Activated CD8-positive, alpha-beta memory T cell treated with anti-CD3 and anti-CD28 coated beads for 36 hours (primary cell): ENCODE data around the gene VTN. TPM values are rescaled to one million over a fixed set of nuclear protein-coding genes. Genes with fewer than 3 reads are reported as not detected.

ENCODE experiments used
- CTCF ChIA-PET: fragments of 350-600 bp; sonication (Branson Sonifier 250); formaldehyde crosslinking; loops from one replicate; lab custom pipeline; 2021; ENCODE audit warnings: antibody characterized with exemption; lab: Charles Lee
- POLR2A ChIA-PET: fragments of 350-600 bp; sonication (Branson Sonifier 250); formaldehyde crosslinking; loops from one replicate; lab custom pipeline; 2021; ENCODE audit warnings: antibody characterized with exemption; lab: Charles Lee
- total RNA-seq, 2 experiments: library from RNA; stranded (reverse); gene quantifications; one replicate each; pipeline ENCODE4 v1.2.3, GENCODE V29; 2021

The VTN gene
- total RNA-seq, 2 experiments from 2014 or later = 0.13 to 0.38 TPM

DNA sequence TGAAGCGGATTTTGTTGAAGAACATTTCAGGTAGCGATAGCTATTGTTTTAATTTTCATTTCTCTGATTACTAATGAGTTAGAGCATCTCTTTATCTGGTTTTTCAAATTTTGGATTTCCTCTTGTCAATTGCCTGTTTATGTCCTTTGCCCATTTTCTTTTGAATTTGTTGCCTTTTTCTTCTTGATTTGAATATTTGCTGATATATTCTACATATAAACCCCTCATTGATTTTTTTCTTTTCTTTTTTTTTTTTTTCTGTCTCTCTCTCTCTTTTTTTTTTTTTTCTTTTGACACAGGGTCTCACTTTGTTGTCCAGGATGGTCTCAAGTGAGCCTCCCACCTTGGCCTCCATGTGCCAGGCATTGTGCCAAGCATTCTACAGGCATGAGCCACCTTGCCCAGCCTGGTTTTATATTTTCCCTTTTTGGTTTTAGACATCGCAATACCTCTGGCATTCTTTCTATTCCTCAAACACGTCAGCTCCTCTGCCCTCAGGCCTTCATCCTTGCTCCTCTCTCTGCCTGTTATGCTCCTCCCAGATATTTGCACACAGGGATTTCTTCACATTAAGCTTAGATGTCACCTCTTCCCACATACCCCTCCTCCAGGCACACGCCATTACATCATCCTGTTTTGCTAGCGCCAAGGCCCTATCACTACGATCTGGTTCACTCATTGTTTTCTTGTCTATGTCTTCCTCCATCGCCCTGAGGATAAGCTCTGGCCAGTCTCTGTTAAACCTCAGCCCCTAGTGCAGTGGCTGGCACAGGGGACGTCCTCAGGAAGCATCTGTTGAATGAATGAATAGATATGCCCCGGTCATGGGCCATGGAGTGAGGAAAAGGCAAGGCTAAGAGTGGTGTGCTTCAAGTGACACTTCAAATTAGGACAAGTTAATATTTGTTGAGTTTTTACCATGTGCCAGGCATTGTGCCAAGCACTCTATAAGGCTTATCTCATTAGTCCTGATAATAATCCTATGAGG, 10.0 kb upstream of the VTN start:
- POLR2A ChIA-PET = no interaction called here
- CTCF ChIA-PET = interaction anchor here (0.7 to 1.0 kb wide), 3 partner anchors 11 to 191 kb away, joined by 3 to 5 read pairs (median 5); no protein-coding TSS in a partner anchor

DNA sequence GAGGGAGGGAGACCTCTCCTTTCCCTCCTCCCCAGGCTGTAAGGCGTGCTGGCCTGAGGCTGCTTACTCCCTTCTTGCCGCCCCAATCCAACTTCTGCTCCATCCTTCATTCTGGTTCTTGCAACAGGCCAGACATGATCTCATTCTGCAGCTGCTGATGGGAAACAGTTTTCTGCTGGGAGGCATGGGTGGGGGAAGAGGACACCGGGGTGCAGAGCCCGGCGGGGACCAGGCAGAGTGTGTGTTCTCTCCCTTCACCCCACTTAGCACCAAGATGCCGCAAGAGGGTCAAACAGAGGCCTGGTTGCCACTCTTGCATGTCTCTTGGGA, 2.8 kb upstream of the VTN start:
- ChIA-PET POLR2A (no interaction called here), CTCF (interaction anchor here (1.0 kb wide), 1 partner anchor 34 kb away, joined by 3 read pairs; no protein-coding TSS in a partner anchor)

DNA sequence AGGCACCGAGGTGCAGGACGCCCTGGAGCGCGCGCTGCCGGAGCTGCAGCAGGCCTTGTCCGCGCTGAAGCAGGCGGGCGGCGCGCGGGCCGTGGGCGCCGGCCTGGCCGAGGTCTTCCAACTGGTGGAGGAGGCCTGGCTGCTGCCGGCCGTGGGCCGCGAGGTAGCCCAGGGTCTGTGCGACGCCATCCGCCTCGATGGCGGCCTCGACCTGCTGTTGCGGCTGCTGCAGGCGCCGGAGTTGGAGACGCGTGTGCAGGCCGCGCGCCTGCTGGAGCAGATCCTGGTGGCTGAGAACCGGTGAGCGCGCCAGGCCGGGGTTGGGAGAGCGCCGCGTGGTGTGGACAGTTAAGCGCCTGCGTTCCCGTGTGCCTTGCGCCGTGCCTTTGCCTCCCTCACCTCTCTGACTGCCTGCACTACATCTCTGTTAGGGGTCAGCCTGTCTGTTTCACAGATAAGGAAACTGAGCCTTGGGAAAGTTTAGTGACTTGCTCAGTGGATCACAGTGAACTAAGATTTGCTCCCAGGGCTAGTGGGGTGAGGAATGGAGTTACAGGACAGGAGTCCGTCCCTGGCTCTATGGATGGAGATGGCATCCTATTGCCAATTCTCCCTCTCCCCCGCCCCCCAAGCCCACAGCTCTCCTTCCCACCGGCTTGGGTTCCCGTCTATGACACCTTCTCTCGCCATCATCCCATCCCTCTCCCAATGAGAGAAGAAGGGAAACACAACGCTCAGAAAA, 2.3 kb upstream of the VTN start:
- POLR2A ChIA-PET = interaction anchor here (1.1 to 1.7 kb wide), 2 partner anchors 12 to 15 kb away, joined by 3 to 15 read pairs; partner anchors contain the start of gene POLDIP2
- CTCF ChIA-PET = interaction anchor here (1.0 kb wide), 1 partner anchor 34 kb away, joined by 3 read pairs; no protein-coding TSS in a partner anchor

DNA sequence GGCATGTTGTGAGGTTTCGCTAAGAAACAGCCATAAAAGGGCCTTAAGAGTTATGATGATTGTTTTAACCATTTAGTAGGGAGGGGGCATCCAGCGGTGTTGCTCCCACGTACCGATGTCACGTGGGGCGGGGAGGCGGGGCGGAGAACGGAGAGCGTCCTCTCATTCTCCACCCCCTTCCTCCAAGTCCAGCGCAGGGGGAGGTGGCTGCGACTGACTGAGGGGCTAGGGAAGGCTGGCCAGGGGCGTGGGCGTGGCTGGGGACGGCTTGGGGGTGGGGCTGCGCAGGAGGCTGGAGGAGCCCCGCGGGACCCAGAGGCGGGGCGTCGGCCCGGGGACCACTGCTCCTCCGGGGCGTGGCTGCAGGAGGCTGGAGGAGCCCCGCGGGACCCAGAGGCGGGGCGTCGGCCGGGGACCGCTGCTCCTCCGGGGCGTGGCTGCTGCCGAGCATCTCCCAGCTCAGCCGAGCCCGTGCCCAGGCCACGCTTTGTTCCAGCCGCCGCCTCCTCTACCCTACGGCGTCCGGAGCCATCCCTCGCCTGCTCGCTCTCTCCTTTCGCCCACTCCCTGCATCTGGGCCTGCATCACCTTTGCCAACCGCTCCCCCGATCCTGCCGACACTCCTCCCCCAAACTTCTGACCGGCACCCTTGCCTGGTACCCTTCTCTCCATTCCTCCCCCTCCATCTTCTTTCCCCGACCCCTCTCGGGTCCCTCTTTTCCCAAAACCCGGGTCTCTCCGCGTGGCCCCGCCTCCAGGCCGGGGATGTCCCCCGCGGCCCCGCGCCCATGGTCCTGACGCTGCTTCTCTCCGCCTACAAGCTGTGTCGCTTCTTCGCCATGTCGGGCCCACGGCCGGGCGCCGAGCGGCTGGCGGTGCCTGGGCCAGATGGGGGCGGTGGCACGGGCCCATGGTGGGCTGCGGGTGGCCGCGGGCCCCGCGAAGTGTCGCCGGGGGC, 1.4 kb upstream of the VTN start, which contains the start of gene SARM1:
SARM1 (plus strand) TSS at position 450 of the 958 bp plus-strand sequence; CDS start at position 789, 339 bp downstream.
- ChIA-PET POLR2A (interaction anchor here (1.1 to 1.7 kb wide), 2 partner anchors 13 to 14 kb away, joined by 3 to 15 read pairs; partner anchors contain the start of gene POLDIP2), CTCF (interaction anchor here (1.0 kb wide), 1 partner anchor 35 kb away, joined by 3 read pairs; no protein-coding TSS in a partner anchor)

DNA sequence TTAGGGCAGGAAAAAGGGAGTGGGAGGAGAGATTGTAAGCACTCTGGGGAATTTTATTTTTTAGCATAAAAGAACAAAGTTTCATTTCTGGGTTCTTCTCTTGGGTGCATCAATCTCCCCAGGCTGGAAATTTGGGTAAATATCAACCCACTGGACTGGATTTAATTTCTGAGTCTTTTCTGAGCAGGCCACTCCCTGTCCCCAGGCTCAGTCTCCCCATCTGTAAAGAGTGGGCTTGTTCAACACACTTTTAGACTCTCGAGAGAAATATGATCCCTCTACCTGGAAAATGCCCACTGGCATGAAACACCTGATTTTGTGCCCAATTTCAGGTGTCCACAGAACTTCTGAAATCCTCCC, 617 bp upstream of the VTN start:
- CTCF ChIA-PET = no interaction called here
- POLR2A ChIA-PET = interaction anchor here (1.4 kb wide), 1 partner anchor 13 kb away, joined by 5 read pairs; the partner anchor contains the start of gene POLDIP2

DNA sequence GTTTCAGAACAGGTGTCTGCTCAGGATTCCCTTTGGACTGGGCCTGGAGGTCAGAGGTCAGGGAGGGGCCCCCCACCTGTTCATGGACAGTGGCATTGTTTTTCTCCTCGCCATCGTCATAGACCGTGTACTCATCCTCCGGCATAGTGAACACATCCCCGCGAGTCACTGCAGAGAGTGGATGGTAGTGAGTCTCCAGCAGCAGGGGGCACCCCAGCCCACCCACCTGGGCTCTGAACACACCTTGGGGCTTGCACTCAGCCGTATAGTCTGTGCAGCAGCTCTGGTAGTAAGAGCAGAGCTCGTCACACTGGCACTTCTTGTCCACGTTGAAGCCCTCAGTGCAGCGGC, 448 bp downstream of the VTN start:
- CTCF ChIA-PET = no interaction called here
- POLR2A ChIA-PET = interaction anchor here (1.4 to 1.6 kb wide), 2 partner anchors 12 kb away, joined by 5 read pairs; partner anchors contain the start of gene POLDIP2

DNA sequence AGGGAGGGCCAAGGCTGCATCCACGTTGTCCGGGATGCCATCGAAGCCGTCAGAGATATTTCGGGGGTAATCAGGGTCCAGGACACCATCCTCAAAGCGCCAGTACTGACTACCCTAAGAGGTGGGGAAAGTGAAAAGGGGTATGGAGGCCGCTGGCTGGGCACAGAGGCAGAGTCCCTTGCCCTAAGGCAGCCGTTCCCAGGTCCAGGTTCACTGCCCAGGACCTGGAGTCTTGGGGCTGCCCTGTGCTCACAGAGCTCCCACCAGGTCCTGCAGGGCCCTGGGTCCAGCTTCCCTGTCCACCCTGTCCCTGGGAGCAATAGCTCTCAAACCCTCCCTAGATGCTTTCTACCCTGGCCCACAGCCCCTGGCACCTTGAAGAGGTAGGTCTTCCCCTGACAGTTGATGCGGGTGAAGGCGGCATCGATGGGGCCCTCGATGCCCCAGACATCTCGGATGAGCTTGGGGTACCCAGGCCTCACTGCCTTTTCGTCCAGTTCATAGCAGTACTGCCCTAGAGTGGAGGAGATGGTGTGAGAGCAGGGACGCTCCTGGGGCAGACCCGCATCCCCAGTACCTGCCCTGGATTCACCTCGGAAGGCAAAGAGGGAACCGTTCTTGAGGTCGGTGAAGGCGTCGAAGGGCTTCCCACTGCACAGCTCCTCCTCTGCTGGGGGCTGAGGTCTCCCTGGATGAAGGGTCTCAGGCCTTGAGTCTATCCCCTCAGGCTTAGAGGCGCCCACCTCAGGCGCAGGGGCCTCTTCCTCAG, 1.0 kb downstream of the VTN start:
- ChIA-PET POLR2A (interaction anchor here (1.6 kb wide), 1 partner anchor 12 kb away, joined by 5 read pairs; the partner anchor contains the start of gene POLDIP2), CTCF (interaction anchor here (1.0 kb wide), 1 partner anchor 11 kb away, joined by 5 read pairs; no protein-coding TSS in a partner anchor)

DNA sequence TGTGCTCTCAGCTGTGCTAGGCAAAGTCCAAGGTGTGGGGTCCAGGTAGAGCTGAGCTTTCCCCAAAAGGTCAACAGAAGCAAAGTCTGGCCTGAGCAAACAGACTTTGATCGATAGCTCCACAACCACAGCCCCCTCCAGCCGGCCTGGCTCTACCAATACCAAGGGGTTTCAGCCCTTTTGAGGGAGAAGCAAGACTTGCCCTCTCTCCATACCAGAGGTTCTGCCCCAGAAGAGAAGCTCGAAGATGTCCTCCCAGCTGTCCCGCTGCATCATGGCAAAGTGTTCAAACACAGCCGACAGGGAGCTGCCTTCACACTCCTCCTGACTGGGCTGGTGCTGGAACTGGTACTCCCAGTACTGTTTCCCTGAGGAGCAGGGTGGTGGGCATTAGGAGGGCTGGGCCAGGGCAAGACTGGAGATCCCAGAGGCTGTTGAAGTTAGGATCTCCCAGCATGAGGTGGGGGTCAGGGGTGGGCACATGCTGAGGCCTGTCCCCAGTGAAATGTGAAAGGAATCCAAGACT, 1.7 kb downstream of the VTN start:
- ChIA-PET CTCF (interaction anchor here (1.0 kb wide), 1 partner anchor 11 kb away, joined by 5 read pairs; no protein-coding TSS in a partner anchor), POLR2A (interaction anchor here (1.6 kb wide), 1 partner anchor 11 kb away, joined by 5 read pairs; the partner anchor contains the start of gene POLDIP2)

DNA sequence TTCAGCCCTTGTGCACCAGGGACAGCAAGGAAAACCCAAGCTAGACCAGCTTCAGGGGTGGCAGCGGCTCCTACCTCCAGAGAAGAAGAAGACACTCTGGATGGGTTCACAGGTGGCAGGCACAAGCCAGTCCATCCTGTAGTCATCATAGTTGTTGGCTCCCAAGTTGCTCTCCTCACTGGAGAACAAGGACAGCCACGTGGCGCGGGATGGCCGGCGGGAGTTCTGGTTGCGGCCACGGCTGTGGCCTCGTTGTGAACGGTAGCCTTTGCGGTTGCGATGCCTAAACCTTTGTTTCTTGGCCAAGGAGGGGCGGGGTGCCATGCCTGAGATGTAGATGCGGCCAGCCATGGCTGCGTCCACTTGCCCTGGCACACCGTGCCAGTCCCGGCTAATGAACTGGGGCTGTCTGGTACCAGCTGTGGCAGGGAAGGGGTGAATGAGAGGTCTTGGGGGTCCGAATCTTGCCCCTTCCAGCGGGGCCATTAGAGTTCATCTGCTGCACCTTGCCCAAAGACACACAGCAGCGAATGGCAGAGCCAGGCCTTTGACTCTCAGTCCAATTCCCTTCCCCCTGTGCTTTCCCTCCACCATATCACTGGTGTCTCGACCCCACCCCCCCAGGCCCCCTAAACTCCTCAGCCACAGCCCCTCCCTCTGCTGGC, 2.3 kb downstream of the VTN start:
- CTCF ChIA-PET = interaction anchor here (1.4 kb wide), 1 partner anchor 13 kb away, joined by 4 read pairs; no protein-coding TSS in a partner anchor
- POLR2A ChIA-PET = interaction anchor here (0.5 to 1.6 kb wide), 4 partner anchors 10 to 711 kb away, joined by 4 to 5 read pairs (median 5); partner anchors contain the start of gene POLDIP2

DNA sequence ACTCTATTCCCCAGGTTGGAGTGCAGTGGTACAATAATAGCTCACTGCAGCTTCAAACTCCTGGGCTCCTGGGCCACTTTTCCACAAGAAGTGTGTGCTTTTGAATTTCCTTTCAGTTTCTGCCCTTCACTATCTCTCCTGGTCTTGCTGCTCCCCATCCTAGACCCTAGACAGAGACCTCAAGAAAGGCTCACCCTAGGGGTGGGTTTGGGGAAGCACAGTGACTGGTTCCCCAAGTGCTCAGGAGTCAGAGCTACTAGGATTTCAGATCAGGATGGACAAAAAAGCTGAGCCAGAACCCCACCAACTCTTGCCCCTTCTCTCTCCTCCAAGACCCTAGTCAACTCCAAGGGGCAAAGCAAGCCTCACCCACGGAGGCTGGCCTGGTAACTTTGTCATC, 3.5 kb downstream of the VTN start:
- POLR2A ChIA-PET = no interaction called here
- CTCF ChIA-PET = interaction anchor here (1.4 kb wide), 1 partner anchor 12 kb away, joined by 4 read pairs; no protein-coding TSS in a partner anchor

DNA sequence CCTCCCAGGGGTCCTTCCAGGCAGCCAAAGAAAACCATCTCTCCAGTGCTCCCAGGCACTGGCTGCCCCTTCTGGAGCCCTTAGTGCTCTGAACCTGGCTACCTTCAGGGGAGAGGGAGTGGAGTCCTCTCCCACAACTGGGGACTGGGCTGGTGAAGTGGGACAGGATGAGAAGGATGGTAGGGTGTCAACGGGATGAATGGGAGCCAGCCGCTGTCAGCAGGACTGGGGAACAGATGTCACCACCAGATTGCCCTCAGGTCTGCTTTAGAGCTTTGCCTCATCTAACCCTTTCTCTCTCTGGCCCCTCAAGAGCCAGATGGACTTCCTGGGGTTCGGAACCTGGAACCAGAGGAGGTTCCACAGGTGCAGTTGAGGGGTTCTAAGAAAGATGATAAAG, 4.6 kb downstream of the VTN start:
- ChIA-PET POLR2A (no interaction called here), CTCF (no interaction called here)

DNA sequence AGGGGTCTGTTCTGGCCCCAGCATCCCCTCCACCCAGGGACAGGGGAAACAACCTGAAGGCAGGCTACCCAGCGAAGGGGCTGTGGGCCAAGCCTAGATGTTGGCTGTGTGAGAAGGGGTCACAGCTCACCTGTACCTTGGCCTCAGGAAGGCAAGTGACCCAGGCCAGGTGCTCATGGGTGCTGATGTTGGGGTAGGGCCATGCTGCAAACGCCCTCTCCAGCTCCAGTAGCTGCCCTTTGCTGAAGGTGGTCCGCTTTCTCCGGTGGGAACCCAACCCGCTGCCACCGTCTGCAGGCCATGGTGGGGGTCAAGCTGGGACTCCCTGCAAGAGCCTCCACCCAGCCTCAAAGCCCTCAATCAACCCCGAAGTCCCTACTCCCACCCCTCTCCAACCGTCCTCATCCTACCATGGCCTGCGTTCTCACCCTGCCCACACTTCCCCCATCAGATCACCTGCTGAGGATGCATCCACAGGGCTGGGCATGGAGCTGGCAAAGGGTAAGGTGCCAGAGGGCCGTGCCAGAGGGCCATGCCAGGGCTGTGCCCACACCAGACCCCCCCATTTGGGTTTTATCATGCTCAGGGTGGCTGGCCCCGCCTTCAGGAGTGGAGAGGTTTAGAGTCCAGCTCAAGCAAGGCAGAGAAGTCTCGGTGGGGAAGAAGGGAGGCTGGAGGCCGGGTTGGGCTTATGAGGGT, 5.3 kb downstream of the VTN start, which contains the start of gene SEBOX:
SEBOX (minus strand) TSS at position 535 of the 699 bp plus-strand sequence; CDS start at position 487, 48 bp downstream.
- POLR2A ChIA-PET = no interaction called here

DNA sequence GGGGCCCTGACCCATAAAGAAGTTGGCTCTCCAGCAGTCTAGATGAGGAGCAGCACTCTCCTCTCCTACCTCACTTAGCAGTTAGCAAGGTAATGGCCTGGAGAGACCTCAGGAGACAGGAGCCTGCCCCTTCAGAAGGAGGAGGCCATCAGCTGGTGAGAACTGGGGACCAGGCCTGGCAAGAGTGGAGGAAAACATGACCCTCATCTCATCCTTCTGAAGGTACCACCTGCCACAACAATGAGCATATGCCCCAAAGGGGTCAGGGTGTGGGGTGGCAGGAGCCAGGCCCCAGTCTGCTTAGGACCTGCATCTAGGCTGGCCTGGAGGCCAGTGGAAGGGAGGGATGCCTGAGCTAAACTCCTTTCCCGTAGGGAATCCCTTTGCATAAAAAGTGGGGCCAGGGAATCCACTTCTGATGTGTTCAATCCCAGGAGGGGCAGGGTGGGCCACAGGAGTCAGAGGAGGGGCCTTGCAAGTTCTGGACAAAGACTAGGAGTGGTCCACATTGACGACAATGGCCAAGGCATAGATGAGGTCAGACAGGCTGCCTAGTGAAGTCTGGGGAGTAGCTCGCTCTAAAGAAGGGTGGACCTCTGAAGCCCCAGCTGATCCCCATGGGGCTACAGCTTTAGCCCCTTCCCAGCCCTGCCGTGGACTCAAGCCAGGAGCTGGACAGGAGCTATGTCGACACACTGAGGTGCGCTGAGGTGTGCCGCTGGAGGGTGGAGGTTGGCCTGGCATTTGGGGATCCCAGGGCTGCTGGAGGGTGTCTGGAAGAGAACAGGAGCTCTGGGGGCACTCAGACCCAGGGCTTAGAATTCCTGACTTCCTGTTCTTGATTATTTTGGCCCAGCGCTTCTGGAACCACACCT, 6.1 kb downstream of the VTN start:
- CTCF ChIA-PET = no interaction called here
- POLR2A ChIA-PET = no interaction called here

More for the DNA sequence above, 5.3 kb downstream of the VTN start, which contains the start of gene SEBOX:
- CTCF ChIA-PET = no interaction called here

DNA sequence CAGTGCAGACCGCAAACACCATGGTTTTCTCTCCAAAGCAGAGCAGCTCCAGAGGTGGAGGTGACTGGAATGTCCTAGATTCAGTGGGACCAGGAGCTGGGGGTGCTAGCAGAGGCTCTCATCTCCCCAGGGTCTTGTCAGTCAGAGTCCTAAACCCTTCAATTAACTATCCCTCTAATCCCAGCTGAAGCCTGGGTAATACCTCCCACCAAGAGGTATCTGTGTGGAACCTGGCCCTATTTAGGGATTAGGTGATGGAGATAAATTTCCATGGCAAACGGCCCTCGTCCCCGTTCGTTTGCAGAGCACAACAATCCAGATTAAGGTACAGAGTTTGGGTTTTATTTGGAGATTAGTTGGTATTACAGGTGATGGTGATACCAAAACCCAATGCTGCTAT, 6.9 kb downstream of the VTN start:
- CTCF ChIA-PET = no interaction called here
- POLR2A ChIA-PET = no interaction called here

DNA sequence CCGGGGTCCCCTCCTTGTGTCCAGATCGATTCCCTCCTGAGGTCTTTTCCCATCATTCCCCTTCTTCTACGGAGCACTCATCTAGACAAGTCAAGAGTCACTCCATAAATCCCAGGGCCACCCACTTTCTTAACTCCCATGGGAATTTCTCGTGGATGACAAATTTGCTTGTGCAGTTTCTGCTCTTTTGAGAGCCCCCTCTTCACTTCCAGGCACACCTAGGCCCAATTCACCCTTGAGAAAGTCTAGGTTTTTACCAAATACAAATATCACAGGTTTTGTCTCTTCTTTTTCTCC, 12.3 kb downstream of the VTN start:
- ChIA-PET POLR2A (interaction anchor here (0.5 to 3.9 kb wide), 10 partner anchors 10 to 362 kb away, joined by 3 to 34 read pairs (median 4); partner anchors contain the start of genes IFT20, RPL23A, SARM1 and TNFAIP1), CTCF (interaction anchor here (0.6 to 1.6 kb wide), 3 partner anchors 12 to 166 kb away, joined by 3 to 4 read pairs (median 3); no protein-coding TSS in a partner anchor)
